Left renal pelvis (tissue), 4 donors: Measurements from ENCODE around the gene CNIH2. TPM values are rescaled to one million over a fixed set of nuclear protein-coding genes. Genes with fewer than 3 reads are reported as not detected.
A peak's percentile ranks its signal among the peaks of the same experiment; 100 is the strongest.

Experiments
- DNase-seq, 4 donors: peaks; one replicate each; pipeline ENCODE4 v3.0.0-alpha.2; 2013; ENCODE audit warnings: low read depth in 4 of 4, low spot score in 3 of 4
- polyA plus RNA-seq, 4 donors: library from polyadenylated mRNA; unstranded; fragments of 120-200 nt; gene quantifications; one replicate each; pipeline ENCODE4 v1.2.1, GENCODE V29; 2013; ENCODE audit not compliant: insufficient read length in 4 of 4

Gene CNIH2
- polyA plus RNA-seq, 4 donors, result 3.6 to 6.1 (median 4.3) TPM

- DNase-seq, result no peak
Measured at GRCh38 chr11:66258473-66258893, 19.5 kb upstream of the CNIH2 start.

- DNase-seq, result no peak
Measured at GRCh38 chr11:66259225-66259624, 18.8 kb upstream of the CNIH2 start.

DNA sequence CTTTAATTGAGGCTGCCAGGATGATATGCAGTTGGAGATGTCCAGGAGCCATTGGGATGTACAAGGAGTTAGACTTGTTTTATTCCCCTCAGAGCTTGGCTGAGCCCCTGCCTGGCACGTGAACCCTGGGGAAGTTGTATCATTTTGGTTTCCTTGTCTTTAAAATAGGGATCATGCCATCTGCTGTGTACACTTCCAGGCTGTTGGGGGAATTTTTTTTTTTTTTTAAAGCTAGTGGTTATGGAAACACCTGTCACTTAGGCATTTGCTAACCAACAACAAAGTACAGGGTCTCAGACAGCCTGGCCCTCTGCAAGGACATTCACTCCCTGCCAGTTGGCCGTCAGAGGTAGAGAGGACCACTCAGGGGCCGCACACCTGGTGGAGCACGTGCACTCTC lies 18.0 kb upstream of the CNIH2 start:
- DNase-seq, result no peak

DNA sequence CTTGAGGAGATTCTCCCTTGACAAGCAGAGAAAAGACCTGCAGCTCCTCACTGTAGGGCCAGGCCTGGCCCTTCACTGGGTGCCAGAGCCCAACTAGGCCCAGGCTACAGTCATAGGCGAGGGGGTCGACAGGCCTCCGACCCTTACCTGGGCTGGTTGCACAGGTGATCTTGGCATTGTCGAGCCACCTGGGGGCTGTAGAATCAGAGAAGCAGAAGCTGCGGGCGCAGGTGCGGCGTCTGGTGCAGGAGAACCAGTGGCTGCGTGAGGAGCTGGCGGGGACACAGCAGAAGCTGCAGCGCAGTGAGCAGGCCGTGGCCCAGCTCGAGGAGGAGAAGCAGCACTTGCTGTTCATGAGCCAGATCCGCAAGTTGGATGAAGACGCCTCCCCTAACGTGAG lies 16.4 kb upstream of the CNIH2 start:
- no peak for DNase-seq

DNA sequence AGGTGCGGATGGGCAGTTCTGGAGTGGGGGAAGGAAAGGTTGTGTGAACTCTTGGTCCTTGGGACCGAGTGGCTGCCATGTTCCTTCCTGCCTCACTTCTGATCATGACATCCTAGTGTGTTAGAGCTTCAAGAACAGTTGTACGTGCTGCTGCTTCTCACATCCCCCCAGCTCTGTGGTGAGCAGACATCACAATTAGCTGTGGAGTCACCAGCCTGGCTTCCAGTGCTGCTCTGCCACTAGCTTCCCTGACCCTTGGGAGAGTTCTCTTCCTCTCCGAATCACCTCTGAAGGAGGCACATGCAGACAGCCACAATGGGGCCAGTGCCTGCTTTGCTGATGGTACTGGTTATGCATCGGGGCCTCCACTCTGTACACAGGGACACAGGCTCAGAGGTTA lies 15.8 kb upstream of the CNIH2 start:
- no peak for DNase-seq

GRCh38 chr11:66262696-66263095 lies 15.3 kb upstream of the CNIH2 start:
- no peak for DNase-seq

DNA sequence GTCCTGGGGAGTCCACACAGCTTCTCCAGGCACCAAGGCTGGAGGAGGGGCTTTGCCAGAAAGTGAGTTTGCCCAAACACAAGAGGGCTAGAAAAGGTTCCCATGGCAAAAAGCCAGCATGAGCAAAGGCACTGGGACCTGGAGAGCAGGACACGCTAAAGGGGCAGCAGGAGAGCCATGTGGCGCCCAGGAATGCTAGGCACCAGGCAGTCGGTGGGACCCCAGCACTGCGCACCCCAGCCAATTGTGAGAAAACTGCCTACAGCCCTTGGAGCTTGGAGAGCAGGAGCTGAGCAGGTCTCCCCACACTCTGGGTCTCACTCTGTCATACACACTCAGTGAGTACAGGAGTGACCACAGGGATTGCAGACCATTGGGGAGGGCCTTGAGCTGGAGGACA lies 14.7 kb upstream of the CNIH2 start:
- no peak for DNase-seq

- no peak for DNase-seq
Measured at GRCh38 chr11:66263785-66264184, 14.2 kb upstream of the CNIH2 start.

GRCh38 chr11:66264383-66264782 lies 13.6 kb upstream of the CNIH2 start:
- DNase-seq, result no peak

DNA sequence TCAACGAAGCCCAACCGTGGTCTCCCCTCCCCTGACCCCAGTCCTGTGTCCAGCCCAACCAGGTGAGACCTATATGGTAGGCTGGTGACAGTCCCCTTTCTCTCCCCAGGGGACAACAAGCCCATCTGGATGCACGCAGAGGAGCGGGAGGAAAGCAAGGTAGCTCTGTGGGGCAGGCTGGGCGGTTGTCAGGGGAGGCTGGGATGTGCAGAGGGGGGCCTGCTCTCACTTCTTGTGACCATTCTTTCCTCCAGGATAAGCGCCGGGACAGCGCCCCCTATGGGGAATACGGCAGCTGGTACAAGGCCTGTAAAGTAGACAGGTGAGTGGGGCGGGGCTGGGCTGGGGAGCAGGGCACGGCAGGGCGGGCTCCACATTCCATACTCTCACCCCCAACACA lies 13.1 kb upstream of the CNIH2 start:
- DNase-seq, result no peak

GRCh38 chr11:66265531-66266377 lies 12.2 kb upstream of the CNIH2 start:
- DNase-seq, result no peak

GRCh38 chr11:66266378-66267038 lies 11.5 kb upstream of the CNIH2 start:
- no peak for DNase-seq

GRCh38 chr11:66267039-66267378 lies 11.0 kb upstream of the CNIH2 start:
- no peak for DNase-seq

DNA sequence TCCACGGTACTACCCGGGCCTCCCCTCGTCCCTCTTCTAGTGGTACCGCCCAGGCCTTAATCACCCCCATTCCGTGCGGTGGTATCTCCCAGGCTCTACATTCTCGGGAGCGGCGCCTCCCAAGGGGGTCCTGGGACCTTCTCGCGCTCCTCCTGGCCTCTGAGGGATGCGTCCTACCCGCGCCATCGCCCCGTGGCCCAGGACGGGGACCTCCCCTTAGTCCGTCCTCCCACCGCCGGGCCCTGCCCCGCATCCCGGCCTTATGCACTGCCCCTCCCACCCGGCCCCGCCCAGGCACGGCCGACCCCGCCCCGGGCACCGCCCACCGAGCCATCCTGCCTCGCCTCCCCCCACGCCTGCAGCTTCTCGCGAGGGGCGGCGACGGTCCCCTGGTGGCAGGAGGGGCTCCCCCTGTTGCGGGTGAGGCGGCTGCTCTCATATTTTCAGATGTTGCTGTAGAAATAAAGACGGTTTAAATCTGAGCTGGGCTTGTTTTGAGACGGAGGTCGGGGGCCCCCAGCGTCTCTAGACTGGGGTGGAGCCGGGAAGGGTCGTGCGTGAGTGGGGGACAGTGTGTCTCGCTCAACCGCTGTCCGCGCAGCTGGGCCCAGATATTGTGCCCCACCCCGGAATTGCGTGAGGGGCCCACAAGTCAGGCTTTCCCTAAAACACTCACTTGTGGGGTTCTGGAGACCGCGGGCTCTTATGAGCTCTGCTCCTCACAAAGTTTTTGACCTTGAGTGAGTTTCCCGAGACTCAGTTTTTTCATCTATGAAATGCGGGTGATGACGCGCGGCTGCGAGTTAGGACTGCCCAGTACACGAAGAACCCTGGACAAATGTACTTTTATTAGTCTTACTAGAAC lies 10.4 kb upstream of the CNIH2 start:
- peak; percentile 71 to 81 (median 78) for DNase-seq

- peak; percentile 99 to 100 (median 100) for DNase-seq
Measured at GRCh38 chr11:66268244-66268951, 9.6 kb upstream of the CNIH2 start, which contains the start of gene RAB1B. Gene RAB1B (plus strand): TSS chr11:66268639. CDS start chr11:66268680, 41 bp downstream.

- no peak for DNase-seq
Measured at GRCh38 chr11:66268952-66269905, 8.7 kb upstream of the CNIH2 start.

GRCh38 chr11:66271816-66272215 lies 6.2 kb upstream of the CNIH2 start:
- no peak for DNase-seq

DNA sequence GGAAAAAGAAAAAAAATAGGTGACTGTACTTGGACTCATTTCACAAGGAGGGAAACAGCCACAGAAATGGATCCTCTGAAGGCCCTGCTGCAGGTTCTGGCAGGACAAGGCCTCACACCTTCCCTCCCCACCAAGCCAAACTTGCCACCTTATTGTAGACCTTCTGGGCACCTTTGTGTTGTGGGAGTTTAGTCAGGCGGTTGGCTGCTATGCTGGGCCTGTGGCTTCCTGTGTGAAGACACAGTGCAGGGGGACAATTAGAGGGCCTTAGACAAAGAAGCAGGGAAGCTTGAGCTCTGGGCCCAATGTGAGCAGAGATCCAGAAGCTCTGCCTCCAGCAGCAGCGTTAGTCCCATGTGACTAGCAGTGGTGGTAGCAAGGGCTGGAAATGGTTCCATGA lies 5.4 kb upstream of the CNIH2 start:
- no peak for DNase-seq

- no peak for DNase-seq
Measured at GRCh38 chr11:66274219-66274618, 3.8 kb upstream of the CNIH2 start.
